Measurements from ENCODE around the gene SDF4. TPM values are rescaled to one million over a fixed set of nuclear protein-coding genes. Genes with fewer than 3 reads are reported as not detected.

The SDF4 gene
- total RNA-seq, 1 experiment from 2014 or later = 25.6 TPM

DNA sequence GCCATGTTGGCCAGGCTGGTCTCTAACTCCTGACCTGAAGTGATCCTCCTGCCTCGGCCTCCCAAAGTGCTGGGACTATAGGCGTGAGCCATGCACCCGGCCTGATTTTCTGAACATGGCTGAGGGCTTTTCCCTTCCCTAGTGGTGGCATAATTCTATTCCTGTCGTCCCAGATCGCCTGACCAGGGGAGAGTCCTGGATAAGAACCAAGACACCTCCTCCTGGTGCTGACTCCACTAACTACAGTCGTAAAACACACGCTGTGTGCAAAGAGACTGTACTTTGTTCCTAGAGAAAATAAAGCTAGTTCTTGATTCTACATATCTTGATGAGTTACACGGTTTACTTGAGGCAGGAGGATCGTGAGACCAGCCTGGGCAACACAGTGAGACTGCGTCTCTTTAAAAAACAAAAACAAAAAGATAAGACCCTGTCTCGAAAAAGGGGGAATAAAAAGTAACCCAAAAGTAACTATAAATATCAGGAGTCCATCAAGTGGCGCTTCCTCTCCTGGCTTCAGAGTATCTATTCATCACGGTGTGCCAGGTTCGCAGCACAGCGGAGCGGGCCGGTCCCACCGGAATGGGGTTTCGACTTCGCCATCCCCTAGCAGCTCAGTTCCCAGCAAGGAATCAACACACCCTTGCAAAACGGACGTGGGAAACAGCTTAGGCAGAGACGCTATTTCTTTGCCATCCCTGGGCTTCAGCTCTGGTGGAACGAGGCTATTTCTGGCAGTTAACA, 973 bp downstream of the SDF4 start:
- H3K79me2 ChIP-seq (ENCODE audit: low read length) = peaks cover 54% of the 10 kb centered on the region
- H3K9me2 ChIP-seq (replicated peaks; ENCODE audit: insufficient read depth, low read length) = no peaks in the 10 kb centered on the region
- peaks cover 21% of the 10 kb centered on the region for H3K4me1 ChIP-seq (ENCODE audit: low read length)
- peak; percentile 70 for DNase-seq
- H4K20me1 ChIP-seq (ENCODE audit: insufficient read depth, low read depth, low read length) = peaks cover 21% of the 10 kb centered on the region; the same call in 1 of the 2 replicates
- H3K9me3 ChIP-seq (ENCODE audit: low read length) = no peaks in the 10 kb centered on the region
- peak overlapping the region; percentile 3; the same call in 1 of the 2 replicates for H2AFZ ChIP-seq (ENCODE audit: low read length)
- no peaks in the 10 kb centered on the region for H3K27me3 ChIP-seq (ENCODE audit: low read length)
- peaks cover 6% of the 10 kb centered on the region; the same call in 1 of the 2 replicates for H3K36me3 ChIP-seq (ENCODE audit: insufficient read depth, low read length)
- peak overlapping the region; percentile 84 for H3K4me3 ChIP-seq (ENCODE audit: low read length)
- H3K9ac ChIP-seq (ENCODE audit: low read length) = peak overlapping the region; percentile 83
- H3K4me2 ChIP-seq (ENCODE audit: low read depth, low read length, poor library complexity, severe bottlenecking) = peak overlapping the region; percentile 92
- peak overlapping the region; percentile 50 for H3K27ac ChIP-seq (ENCODE audit: low read length)

DNA sequence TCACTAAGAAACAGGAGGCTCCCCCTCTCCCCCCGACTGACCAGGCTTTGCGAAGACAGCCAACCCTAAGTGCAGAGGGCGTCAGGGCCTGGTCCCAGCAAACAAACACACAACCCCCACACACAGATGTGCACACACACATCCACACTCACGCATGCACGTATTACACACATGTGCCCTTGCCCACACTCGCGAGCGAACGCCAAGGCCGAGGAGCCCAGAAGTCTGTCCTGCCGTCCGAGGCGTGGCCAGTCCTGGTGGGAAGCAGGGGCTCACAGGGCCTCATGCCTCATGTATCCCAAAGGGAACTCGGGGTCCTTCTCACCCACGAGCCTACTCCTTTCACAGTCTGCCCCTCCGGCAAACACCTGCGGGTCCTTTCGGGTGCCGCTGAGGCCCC, 2.0 kb downstream of the SDF4 start:
- peaks cover 6% of the 10 kb centered on the region; the same call in 1 of the 2 replicates for H3K36me3 ChIP-seq (ENCODE audit: insufficient read depth, low read length)
- H3K9me3 ChIP-seq (ENCODE audit: low read length) = no peaks in the 10 kb centered on the region
- H3K27me3 ChIP-seq (ENCODE audit: low read length) = no peaks in the 10 kb centered on the region
- peaks cover 26% of the 10 kb centered on the region; the same call in 1 of the 2 replicates for H4K20me1 ChIP-seq (ENCODE audit: insufficient read depth, low read depth, low read length)
- H3K27ac ChIP-seq (ENCODE audit: low read length) = no peak overlapping the region
- DNase-seq = no peak
- H3K4me1 ChIP-seq (ENCODE audit: low read length) = peaks cover 21% of the 10 kb centered on the region
- H3K9me2 ChIP-seq (replicated peaks; ENCODE audit: insufficient read depth, low read length) = no peaks in the 10 kb centered on the region
- no peak overlapping the region for H3K4me3 ChIP-seq (ENCODE audit: low read length)
- peak overlapping the region; percentile 92 for H3K4me2 ChIP-seq (ENCODE audit: low read depth, low read length, poor library complexity, severe bottlenecking)
- 0 out of 2 replicates have a peak overlapping the region, but pooled peaks have one; percentile 83 for H3K9ac ChIP-seq (ENCODE audit: low read length)
- H3K79me2 ChIP-seq (ENCODE audit: low read length) = peaks cover 54% of the 10 kb centered on the region
- no peak overlapping the region for H2AFZ ChIP-seq (ENCODE audit: low read length)

DNA sequence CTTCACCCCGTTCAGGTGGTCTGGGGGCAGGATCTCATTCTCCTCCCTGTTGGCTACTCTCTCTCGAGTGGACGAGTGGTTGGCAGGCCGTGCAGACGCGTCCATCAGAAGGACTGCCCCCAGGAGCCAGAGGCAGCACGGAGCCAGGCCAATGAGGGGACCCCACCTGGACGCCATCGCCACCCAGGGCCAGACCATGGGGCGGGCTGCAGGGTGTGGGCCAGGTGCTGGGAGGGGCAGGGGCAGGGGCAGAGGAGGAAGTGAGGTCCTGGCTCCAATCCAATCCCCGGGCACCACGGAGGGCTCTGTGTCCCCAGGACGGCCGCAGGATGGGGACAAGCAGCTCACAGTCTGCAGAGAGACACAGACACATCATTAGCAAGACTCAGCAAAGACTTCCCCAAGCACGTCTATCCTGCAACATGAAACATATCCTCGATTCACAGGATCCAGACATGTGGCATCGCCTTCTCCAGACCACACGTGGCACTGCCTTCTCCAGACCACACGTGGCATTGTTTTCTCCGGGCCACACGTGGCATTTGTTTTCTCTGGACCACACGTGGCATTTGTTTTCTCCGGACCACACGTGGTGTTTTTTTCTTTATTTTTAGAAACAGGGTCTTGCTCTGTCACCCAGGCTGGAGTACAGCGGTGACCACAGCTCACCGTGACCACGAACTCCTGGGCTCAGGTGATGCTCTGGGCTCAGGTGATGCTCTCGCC, 3.0 kb downstream of the SDF4 start:
- H3K4me2 ChIP-seq (ENCODE audit: low read depth, low read length, poor library complexity, severe bottlenecking) = no peak overlapping the region
- no peaks in the 10 kb centered on the region for H3K9me2 ChIP-seq (replicated peaks; ENCODE audit: insufficient read depth, low read length)
- peaks cover 54% of the 10 kb centered on the region for H3K79me2 ChIP-seq (ENCODE audit: low read length)
- peaks cover 26% of the 10 kb centered on the region; the same call in 1 of the 2 replicates for H4K20me1 ChIP-seq (ENCODE audit: insufficient read depth, low read depth, low read length)
- H3K36me3 ChIP-seq (ENCODE audit: insufficient read depth, low read length) = peaks cover 6% of the 10 kb centered on the region; the same call in 1 of the 2 replicates
- no peak overlapping the region for H3K9ac ChIP-seq (ENCODE audit: low read length)
- H3K4me3 ChIP-seq (ENCODE audit: low read length) = no peak overlapping the region
- H3K27me3 ChIP-seq (ENCODE audit: low read length) = no peaks in the 10 kb centered on the region
- no peaks in the 10 kb centered on the region for H3K9me3 ChIP-seq (ENCODE audit: low read length)
- H3K27ac ChIP-seq (ENCODE audit: low read length) = no peak overlapping the region
- no peak overlapping the region for H2AFZ ChIP-seq (ENCODE audit: low read length)
- H3K4me1 ChIP-seq (ENCODE audit: low read length) = peaks cover 21% of the 10 kb centered on the region
- DNase-seq = no peak

DNA sequence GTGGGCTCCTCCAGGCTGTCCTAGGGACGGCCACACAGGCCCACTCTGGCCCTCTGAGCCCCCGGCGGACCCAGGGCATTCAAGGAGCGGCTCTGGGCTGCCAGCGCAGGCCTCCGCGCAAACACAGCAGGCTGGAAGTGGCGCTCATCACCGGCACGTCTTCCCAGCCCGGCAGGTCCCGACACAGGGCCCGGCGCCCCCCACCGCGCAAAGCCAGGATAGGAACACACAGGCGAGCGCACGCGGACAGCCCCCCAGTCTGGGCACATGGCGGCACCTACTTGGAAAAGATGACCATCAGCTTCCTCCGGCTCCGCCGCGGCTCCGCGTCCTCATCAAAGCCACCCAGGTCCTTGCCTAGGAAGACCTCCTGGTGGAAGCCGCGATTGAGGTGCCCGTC, 3.6 kb downstream of the SDF4 start:
- Histone ChIP-seq H3K9me3 (ENCODE audit: low read length) (no peaks in the 10 kb centered on the region), H4K20me1 (ENCODE audit: insufficient read depth, low read depth, low read length) (peaks cover 21% of the 10 kb centered on the region; the same call in 1 of the 2 replicates), H3K27me3 (ENCODE audit: low read length) (no peaks in the 10 kb centered on the region)

DNA sequence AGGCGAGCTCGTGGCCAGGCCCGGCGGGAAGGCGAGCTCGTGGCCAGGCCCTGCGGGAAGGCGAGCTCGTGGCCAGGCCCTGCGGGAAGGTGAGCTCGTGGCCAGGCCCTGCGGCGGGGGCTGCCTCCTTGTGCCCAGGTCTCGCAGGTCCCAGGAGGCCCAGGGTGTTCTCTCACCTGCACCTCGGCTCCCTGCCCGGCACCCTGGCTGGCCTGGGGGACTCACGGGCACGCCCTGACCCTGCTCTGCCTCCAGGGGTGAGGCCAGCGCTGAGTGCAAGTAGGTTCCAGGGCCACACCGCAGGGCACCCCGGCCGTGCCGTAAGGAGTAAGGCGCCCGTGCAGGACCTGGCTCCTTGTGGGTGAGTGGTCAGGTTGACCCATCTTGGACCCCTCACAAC, 4.4 kb downstream of the SDF4 start:
- no peak overlapping the region for H3K27ac ChIP-seq (ENCODE audit: low read length)
- H3K9me3 ChIP-seq (ENCODE audit: low read length) = no peaks in the 10 kb centered on the region
- H3K9me2 ChIP-seq (replicated peaks; ENCODE audit: insufficient read depth, low read length) = no peaks in the 10 kb centered on the region
- H4K20me1 ChIP-seq (ENCODE audit: insufficient read depth, low read depth, low read length) = peaks cover 18% of the 10 kb centered on the region; the same call in 1 of the 2 replicates
- H3K4me1 ChIP-seq (ENCODE audit: low read length) = peaks cover 9% of the 10 kb centered on the region
- no peak overlapping the region for H3K4me2 ChIP-seq (ENCODE audit: low read depth, low read length, poor library complexity, severe bottlenecking)
- no peaks in the 10 kb centered on the region for H3K27me3 ChIP-seq (ENCODE audit: low read length)
- no peak for DNase-seq
- peaks cover 6% of the 10 kb centered on the region; the same call in 1 of the 2 replicates for H3K36me3 ChIP-seq (ENCODE audit: insufficient read depth, low read length)
- H2AFZ ChIP-seq (ENCODE audit: low read length) = no peak overlapping the region
- H3K79me2 ChIP-seq (ENCODE audit: low read length) = peaks cover 45% of the 10 kb centered on the region
- H3K9ac ChIP-seq (ENCODE audit: low read length) = no peak overlapping the region
- H3K4me3 ChIP-seq (ENCODE audit: low read length) = no peak overlapping the region

More for the DNA sequence above, 3.6 kb downstream of the SDF4 start:
- Histone ChIP-seq H3K4me1 (ENCODE audit: low read length) (peaks cover 17% of the 10 kb centered on the region), H3K27ac (ENCODE audit: low read length) (no peak overlapping the region), H3K36me3 (ENCODE audit: insufficient read depth, low read length) (peaks cover 6% of the 10 kb centered on the region; the same call in 1 of the 2 replicates), H3K4me2 (ENCODE audit: low read depth, low read length, poor library complexity, severe bottlenecking) (no peak overlapping the region), H3K79me2 (ENCODE audit: low read length) (peaks cover 50% of the 10 kb centered on the region), H3K9ac (ENCODE audit: low read length) (no peak overlapping the region), H2AFZ (ENCODE audit: low read length) (no peak overlapping the region), H3K9me2 (replicated peaks; ENCODE audit: insufficient read depth, low read length) (no peaks in the 10 kb centered on the region), H3K4me3 (ENCODE audit: low read length) (no peak overlapping the region)
- no peak for DNase-seq

DNA sequence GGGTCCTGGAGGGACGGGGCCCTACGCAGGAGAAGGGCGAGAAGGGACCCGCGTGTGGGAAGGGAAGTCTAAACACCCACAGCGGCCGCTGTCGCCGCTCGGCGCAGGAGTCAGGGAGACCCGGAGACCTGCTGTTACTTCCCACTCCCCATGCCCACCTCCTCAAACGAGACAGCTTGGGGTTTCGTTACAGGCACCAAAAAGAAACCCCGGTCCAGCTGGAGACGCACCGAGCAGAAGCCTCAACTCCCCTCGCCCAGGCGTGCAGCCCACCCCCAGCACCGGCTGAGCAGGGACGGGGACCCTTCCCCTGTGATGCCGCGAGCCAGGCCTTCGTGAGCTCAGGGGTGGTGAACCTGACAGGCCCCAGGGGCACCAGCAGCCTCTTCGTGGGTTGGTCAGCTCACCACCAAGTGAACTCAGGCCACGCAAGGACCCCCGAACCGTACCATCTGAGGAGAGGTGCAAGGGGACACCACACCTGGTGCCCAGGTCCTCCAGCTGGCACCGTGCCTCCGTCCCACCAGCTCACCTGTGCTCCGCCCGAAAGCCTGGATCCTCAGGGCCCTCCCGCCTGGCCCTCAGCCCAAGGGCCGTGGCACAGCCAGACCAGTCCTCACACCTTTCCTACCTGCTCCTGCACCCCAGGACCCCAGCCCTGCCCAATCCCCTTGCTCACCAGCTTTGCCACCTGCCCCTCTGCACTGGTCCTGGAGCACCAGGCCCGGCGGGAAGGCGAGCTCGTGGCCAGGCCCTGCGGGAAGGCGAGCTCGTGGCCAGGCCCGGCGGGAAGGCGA, 5.0 kb downstream of the SDF4 start:
- Histone ChIP-seq H3K4me1 (ENCODE audit: low read length) (peaks cover 9% of the 10 kb centered on the region), H3K27me3 (ENCODE audit: low read length) (no peaks in the 10 kb centered on the region), H3K9ac (ENCODE audit: low read length) (no peak overlapping the region)

DNA sequence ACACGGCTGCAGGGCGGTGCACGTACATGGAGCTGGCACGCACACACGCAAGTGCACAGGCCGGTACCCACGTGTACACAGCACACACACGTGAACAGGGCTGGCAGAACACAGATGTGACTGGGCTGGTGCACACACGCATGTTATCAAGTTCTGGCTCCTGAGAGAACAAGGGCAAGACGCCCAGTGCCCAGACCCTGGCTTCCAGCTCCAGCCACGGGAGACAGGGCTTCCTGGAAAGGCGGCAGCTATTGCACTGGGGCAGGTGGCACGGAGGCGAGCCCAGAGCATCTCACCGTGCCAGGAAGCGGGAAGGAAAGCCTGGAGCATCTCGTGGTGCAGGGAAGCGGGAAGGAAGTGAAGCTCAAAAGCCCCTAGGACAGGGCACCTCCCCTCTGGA, 5.9 kb downstream of the SDF4 start:
- DNase-seq = no peak
- Histone ChIP-seq H3K4me3 (ENCODE audit: low read length) (no peak overlapping the region), H3K79me2 (ENCODE audit: low read length) (peaks cover 38% of the 10 kb centered on the region), H4K20me1 (ENCODE audit: insufficient read depth, low read depth, low read length) (peaks cover 23% of the 10 kb centered on the region; the same call in 1 of the 2 replicates), H3K36me3 (ENCODE audit: insufficient read depth, low read length) (peaks cover 6% of the 10 kb centered on the region; the same call in 1 of the 2 replicates), H2AFZ (ENCODE audit: low read length) (no peak overlapping the region), H3K9ac (ENCODE audit: low read length) (no peak overlapping the region), H3K9me3 (ENCODE audit: low read length) (no peaks in the 10 kb centered on the region), H3K27ac (ENCODE audit: low read length) (no peak overlapping the region), H3K4me1 (ENCODE audit: low read length) (peaks cover 9% of the 10 kb centered on the region), H3K4me2 (ENCODE audit: low read depth, low read length, poor library complexity, severe bottlenecking) (no peak overlapping the region), H3K27me3 (ENCODE audit: low read length) (no peaks in the 10 kb centered on the region), H3K9me2 (replicated peaks; ENCODE audit: insufficient read depth, low read length) (no peaks in the 10 kb centered on the region)

More for the DNA sequence above, 5.0 kb downstream of the SDF4 start:
- Histone ChIP-seq H3K79me2 (ENCODE audit: low read length) (peaks cover 45% of the 10 kb centered on the region), H4K20me1 (ENCODE audit: insufficient read depth, low read depth, low read length) (peaks cover 18% of the 10 kb centered on the region; the same call in 1 of the 2 replicates), H3K36me3 (ENCODE audit: insufficient read depth, low read length) (peaks cover 6% of the 10 kb centered on the region; the same call in 1 of the 2 replicates), H3K4me2 (ENCODE audit: low read depth, low read length, poor library complexity, severe bottlenecking) (no peak overlapping the region), H3K27ac (ENCODE audit: low read length) (no peak overlapping the region), H3K9me2 (replicated peaks; ENCODE audit: insufficient read depth, low read length) (no peaks in the 10 kb centered on the region), H3K9me3 (ENCODE audit: low read length) (no peaks in the 10 kb centered on the region), H2AFZ (ENCODE audit: low read length) (no peak overlapping the region), H3K4me3 (ENCODE audit: low read length) (no peak overlapping the region)
- no peak for DNase-seq
